ENCODE measurements around the gene OR51V1.

DNA sequence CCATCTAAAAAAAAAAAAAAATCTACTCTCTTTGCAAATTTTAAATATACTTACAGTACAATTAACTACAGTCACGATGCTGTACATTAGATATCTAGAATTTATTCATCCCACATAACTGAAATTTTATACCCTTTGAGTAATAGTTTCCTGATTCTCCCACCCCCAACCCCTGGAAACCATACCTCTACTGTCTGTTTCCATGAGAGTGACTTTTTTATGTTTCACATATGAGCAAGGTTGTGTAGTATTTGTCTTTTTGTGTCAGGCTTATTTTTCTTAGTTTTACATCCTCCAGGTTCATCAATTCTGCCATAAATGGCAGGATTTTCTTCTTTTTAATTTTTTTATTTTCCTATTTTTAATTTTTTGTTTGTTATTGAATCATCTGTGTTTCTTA, 23.2 kb upstream of the OR51V1 start:
- no peak for TF ChIP-seq POLR2A (IDR thresholded peaks at IDR 0.05; ENCODE audit: low read depth, low read length)
- TF ChIP-seq, protein P1, sequence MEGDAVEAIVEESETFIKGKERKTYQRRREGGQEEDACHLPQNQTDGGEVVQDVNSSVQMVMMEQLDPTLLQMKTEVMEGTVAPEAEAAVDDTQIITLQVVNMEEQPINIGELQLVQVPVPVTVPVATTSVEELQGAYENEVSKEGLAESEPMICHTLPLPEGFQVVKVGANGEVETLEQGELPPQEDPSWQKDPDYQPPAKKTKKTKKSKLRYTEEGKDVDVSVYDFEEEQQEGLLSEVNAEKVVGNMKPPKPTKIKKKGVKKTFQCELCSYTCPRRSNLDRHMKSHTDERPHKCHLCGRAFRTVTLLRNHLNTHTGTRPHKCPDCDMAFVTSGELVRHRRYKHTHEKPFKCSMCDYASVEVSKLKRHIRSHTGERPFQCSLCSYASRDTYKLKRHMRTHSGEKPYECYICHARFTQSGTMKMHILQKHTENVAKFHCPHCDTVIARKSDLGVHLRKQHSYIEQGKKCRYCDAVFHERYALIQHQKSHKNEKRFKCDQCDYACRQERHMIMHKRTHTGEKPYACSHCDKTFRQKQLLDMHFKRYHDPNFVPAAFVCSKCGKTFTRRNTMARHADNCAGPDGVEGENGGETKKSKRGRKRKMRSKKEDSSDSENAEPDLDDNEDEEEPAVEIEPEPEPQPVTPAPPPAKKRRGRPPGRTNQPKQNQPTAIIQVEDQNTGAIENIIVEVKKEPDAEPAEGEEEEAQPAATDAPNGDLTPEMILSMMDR (conservative IDR thresholded peaks at IDR 0.05; ENCODE audit: low read depth, low read length): no peak
- no peak for TF ChIP-seq BHLHE40 (IDR thresholded peaks at IDR 0.05; ENCODE audit: low read depth, low read length)
- no peak for TF ChIP-seq RFX5 (IDR thresholded peaks at IDR 0.05; ENCODE audit: low read depth, low read length)
- TF ChIP-seq, protein P2, sequence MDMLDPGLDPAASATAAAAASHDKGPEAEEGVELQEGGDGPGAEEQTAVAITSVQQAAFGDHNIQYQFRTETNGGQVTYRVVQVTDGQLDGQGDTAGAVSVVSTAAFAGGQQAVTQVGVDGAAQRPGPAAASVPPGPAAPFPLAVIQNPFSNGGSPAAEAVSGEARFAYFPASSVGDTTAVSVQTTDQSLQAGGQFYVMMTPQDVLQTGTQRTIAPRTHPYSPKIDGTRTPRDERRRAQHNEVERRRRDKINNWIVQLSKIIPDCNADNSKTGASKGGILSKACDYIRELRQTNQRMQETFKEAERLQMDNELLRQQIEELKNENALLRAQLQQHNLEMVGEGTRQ (IDR thresholded peaks at IDR 0.05; ENCODE audit: low read depth, low read length): no peak
- no peak for TF ChIP-seq MAZ (IDR thresholded peaks at IDR 0.05; ENCODE audit: borderline replicate concordance, low read depth, low read length)
- TF ChIP-seq, protein P3, sequence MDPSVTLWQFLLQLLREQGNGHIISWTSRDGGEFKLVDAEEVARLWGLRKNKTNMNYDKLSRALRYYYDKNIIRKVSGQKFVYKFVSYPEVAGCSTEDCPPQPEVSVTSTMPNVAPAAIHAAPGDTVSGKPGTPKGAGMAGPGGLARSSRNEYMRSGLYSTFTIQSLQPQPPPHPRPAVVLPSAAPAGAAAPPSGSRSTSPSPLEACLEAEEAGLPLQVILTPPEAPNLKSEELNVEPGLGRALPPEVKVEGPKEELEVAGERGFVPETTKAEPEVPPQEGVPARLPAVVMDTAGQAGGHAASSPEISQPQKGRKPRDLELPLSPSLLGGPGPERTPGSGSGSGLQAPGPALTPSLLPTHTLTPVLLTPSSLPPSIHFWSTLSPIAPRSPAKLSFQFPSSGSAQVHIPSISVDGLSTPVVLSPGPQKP (IDR thresholded peaks at IDR 0.05; ENCODE audit: borderline replicate concordance, low read depth, low read length): no peak
- TF ChIP-seq MAFK (IDR thresholded peaks at IDR 0.05; ENCODE audit: low read depth, low read length): no peak
- TF ChIP-seq MXI1 (IDR thresholded peaks at IDR 0.05; ENCODE audit: borderline replicate concordance, low read depth, low read length): no peak
- TF ChIP-seq SMC3 (IDR thresholded peaks at IDR 0.05; ENCODE audit: low read depth, low read length): no peak
- TF ChIP-seq CEBPB (IDR thresholded peaks at IDR 0.05; ENCODE audit: low read depth, low read length): no peak

Measured in IMR-90 (cell line).